GM19023 (cell line): Measurements from ENCODE around the gene BMAL1.

Experiments
- ATAC-seq: cut with Tn5 transposase; IDR thresholded peaks from one replicate; pipeline ENCODE4 v1.9.1; 2021; ENCODE audit warnings: mild to moderate bottlenecking, moderate library complexity; ENCODE audit not compliant: unreplicated experiment

Gene BMAL1

DNA sequence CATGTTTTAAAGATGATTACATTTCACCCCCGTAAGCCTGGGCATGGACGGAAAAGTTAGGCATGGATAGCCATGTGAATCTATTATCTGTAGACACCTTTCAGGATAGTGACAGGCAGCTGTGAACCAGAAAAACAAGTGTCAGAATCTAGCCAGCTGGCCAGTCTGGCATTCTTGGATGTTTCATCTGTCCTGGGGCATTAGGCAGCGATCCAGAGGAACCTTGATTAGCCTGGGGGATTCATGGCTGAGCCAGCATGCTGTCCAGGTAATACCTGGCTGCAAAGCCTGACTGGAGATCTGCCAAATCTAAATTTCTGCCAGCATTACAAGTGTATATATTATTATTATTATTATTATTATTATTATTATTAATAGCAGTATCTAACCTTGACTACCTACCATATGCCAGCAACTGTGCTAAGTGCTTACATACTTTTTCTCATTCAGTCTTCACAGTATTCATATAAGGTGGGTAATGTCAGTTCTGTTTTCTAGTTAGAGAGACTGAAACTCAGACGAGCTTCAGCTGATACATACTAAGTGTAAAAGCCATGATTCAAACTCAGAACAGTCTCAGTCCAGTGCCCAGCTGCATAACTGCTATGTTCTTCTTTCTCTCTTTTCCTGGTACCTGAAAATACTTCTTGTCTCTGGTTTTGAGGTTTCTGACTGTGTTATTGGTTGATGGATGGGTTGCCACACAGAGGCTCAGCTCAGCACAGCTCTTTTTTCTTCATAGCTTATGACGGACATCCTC lies 12.8 kb downstream of the BMAL1 start:
- ATAC-seq: no peak

DNA sequence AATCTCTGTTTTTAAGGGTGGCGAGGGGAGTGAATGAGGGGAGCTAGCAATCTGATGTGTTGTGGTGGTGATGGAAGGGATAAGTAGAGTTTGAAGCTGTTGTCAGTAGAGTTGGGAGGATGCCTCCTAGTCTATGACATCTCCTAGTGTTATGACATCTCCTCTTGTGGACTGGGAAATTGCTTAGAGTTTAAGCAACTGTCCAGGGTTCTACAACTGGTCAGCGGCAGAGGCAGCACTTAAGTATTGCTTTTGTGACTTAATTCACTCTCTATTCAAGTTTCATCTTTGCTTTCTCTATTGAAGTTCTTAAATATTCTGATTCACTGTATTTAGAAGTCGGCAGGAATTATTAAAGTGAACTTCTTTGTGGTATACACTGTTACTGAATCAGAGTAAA lies 13.8 kb downstream of the BMAL1 start:
- ATAC-seq: no peak

DNA sequence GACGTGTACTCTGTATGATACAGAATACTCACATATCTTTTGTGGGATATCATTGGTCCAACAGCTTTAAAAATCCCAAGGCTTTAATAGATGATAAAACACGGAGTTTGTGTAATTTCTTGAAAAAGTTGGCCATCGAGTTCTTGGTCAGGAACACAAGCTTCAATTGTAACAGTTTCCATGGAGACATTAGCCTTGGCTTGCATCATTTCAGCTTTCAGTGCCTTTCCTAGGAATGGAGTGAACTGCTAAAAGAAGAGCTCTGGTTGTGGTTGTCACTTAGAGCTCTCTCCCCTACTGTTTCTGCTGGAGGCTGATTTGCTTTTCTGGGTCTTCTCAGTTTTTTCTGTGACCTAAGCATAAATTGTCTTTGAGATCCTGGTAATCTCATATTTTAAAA lies 14.2 kb downstream of the BMAL1 start:
- no peak for ATAC-seq

DNA sequence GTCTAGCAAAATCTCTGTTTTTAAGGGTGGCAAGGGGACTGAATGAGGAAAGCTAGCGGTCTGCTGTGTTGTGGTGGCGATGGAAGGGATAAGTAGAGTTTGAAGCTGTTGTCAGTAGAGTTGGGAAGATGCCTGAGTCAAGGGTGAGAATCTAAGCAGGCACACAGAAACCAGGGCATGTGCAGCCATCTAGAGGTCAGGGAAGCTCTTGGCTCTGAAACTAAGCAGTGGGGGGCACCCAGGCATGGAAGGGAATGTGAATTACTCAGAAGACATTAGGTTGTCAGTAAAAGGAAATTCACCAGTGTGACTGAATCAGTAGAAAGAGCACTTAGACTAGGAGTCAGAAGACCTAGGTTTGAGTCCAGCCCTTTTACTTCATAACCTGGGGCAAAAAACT lies 15.4 kb downstream of the BMAL1 start:
- ATAC-seq: no peak

DNA sequence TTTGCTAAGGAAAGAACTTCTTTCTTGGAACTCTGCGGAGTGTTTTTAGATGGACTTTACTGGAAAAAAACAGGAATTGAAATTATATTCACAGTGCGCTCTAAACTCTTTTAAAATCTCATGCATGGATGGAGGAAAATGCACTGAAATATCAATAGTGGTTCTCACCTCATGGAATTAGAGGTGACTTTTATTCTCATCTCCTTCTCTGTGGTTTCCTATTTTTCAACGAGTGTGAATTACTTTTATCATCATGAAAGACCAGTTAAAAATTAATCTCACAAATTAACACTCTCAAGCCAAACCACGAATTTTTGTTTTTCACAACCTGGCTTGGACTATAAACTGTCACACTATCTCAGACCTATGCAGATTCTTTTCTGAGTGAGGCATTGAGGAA lies 16.6 kb downstream of the BMAL1 start:
- no peak for ATAC-seq

DNA sequence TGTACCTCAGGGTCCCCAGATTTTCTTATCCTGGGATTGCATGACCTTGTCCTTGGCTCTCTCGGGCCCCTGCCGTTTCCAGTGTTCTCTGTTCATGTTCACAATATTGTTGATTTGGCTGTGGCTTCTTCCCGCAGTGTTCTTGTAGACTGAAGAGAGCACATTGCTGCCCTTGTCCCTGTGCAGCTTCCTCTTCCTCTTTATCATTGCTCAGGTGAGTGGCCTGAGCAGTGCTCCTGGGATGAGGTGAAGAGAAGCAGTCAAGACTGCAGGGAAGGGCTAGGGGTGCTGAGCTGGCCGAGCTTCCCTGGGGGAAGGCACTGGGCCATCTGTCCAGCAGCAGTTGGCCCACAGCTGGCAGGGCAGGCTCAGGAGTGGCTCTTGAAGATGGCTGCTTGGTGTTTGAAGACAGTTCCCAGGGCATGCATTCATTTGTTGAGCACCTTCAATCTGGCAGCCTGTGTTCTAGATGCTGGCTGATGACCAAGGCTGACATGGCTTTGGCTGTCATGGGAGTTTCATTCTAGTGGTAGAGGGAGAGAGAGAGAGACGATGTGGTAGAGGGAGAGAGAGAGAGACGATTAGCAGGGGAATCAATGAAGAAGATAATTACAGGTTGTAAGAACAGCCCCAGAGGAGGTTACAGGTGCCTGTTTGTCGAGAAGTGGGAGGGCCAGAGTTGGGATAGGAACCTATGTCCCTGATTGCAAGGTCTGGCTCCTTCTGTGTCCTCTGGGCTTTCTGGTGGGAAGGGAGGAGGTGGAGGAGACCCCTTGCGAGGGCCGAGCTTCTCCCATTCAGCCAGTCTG lies 17.4 kb downstream of the BMAL1 start:
- ATAC-seq: no peak

DNA sequence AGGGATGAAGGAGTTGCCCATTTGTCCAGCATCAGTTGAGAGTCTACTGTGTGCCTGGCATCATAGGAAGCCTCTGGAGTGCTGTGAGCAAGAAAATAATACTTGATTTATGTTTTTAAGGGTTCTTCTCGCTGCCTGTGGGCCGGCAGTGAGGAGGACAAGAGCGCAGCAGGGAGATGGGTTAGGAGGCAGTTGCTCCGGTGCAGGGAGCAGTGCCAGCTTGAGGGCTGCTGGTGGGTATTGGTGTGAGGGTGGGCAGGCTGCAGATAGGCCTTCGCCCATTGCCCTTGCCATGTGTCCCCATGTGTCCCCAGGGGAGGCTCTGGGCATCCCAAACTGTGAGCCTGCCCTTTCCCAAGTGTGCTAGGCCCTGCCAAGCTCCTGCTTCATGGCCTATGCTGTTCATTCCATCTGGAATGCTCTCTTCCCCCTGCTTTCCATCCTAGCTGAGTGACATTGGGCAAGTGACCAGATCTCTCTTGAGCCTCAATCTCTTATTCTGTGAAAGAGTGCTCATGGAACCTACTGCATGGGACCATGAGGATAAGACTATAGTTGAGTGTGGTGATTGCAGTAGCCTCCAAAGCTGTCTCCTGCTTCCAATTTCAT lies 19.8 kb downstream of the BMAL1 start:
- ATAC-seq: no peak

DNA sequence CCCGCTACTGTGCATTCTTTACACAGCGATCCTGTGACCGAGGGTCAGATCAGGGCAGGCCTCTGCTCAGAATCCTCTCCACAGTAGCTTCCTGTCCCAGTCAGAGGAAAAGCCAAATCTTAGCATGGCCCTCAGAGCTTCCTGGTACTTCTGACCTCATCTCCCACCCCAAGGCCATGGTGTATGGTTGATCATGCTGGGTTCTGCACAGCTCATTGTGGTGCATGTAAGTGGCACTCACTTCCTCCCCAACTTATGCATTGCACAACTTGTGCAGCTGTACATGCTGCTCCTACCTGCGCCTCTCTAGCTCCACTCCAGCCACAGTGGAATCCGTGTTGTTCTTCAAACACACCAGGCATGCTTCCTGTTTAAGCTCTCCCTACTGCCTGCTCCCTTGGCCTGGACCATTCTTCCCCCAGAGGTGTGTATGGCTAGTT lies 20.3 kb downstream of the BMAL1 start:
- ATAC-seq: no peak

DNA sequence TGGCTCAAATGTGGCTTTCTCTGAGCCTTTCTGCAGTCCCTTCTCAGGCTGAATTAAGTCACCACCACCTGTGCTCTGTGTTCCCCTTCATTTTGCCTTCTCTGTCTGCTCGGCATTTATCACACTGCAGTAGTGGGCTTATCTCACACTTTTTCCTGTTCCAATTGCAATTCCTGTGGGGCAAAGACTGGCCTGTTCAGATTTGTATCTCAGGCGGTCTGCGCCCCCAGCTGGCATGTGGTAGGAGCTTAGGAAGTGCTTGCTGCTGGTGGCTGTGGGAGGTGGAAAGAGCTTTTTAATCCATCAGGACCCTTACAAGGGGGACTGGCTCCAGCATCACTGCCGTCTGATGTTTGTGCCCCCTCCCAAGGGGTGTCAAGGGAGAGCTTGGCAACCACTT lies 21.2 kb downstream of the BMAL1 start:
- ATAC-seq: no peak

DNA sequence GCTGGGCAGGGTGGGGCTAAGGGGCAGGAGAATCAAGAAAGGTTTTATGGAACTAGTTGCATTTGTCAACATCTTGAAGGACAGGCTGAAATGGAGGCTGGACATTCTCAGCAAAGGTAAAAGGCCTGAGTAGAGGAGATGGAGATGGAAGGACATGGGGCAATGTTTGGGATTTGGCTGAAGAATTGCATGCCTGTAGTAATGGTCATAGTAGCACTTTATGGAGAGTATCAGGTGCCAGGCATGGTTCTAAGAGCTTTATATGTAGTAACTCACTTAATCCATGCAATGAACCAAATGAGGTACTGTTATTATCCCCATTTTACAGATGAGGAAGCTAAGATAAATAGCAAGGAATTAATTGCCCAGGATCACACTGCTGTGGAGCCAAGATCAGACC lies 23.9 kb downstream of the BMAL1 start:
- ATAC-seq: no peak

DNA sequence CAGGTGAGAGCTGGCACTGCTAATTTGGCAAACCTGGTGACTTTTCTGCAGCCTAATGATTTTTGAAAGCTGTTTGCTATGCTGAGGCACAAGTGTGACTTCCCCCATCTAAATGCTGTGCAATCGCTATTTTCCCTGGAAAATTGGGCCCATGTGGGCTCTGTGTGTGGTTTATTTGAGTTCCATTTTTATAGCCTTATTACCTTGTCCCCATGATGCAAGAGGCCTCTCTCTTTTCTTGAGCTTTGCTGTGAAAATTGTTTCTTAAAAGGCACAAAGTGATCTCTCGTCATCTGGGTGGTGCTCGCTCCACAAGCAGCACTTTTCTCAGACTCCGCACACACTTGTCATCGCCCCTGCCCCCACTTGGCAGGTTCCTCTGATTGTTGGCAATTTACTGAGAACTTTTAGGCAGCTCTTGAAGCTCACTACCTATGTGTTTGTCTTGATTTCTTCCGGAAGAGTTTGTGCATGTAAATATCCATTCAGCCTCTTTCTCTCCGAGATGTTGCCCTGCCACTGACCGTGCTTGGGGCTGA lies 24.9 kb downstream of the BMAL1 start:
- ATAC-seq: no peak

DNA sequence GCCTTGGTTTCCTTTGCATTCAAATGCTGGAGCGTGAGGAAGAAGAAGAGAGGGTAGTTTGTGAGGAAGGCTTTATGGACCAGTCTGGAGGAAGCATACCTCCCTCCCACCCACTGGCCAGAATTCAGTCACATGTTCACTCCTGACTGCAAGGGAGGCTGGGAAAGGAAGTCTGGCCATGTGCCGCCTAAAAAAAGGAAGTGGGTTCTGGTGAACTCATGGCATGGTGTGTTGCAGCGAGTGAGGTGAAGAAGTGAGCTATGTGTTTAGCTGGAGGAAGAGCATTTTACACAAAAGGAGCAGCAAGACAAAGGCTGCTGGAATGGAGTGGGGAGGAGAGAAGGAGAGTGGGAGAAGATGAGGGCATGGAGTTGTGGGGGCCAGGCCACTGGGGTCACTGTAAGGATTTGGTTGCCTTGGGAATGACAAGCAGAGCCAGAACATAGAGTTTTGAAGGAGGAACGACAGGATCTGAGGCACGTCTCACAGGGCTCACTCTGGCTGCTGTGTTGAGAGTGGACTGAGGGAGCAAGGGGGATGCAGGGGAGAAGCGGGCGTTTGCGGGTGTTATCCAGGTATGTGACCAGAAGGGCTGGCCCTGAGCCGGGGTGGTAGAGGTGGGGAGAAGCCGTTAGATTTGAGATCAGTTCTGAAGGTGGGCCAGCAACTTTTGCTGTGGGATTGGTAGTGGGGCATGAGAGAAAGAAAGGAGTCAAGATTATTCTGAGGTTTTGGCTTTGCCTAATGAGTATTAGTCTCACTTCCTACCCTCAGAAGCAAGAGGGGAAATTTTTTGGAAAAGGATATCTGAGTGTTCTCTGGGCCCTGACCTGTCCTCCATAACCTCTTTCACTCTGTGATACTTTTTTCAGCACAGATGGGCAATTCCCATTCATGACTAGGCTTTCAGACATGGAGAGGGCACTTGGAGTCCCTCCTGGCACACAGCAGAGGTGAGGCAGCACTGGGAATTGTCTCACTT lies 26.4 kb downstream of the BMAL1 start:
- ATAC-seq: no peak

DNA sequence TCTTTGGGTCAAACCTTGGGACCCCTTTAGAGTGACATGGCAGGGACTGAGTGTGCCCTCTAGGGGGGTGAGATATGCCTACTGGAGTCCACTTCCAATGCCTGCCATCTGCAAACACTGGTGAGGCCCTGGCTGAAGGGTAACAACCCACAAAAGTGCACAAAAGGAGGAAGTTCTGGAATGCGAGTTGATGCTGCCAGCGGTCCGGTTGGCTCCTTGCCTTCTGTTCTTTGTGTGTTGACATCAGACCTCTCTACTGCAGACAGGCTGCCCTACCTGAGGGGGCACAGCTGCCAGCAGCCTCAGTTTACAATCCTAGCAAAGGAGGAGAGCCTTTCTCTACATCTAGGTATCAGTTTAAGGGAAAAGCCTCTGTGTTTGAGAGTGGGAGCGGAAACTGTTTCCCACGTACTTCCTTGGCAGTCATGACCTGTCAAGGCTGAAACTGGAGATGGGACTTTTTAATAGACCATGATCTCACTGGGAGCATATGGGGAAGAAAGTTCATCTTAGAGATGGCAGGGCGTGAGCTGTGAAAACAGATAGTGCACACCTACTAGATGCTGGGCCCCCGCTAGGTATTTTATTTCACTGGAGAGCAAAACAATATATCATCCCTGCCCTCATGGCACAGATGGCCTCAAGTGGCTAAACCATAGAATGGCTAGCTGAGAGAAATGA lies 27.2 kb downstream of the BMAL1 start:
- no peak for ATAC-seq

DNA sequence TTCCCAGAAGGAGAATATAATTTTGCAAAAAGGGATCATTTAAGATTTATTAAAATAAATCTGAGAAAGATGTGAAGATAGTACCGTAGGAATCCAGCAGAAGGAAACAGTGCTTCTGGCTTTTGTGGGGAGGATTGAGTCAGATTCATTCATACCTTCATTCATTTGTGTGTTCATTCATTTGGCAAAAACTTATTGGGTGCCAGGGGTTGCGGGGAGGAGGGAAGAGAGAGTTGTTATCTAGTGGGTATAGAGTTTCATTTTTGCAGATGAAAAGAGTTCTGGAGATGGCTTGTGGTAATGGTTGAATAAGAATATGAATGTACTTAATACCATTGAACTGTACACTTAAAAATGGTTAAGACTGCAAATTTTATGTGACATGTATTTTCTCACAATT lies 31.1 kb downstream of the BMAL1 start:
- no peak for ATAC-seq

DNA sequence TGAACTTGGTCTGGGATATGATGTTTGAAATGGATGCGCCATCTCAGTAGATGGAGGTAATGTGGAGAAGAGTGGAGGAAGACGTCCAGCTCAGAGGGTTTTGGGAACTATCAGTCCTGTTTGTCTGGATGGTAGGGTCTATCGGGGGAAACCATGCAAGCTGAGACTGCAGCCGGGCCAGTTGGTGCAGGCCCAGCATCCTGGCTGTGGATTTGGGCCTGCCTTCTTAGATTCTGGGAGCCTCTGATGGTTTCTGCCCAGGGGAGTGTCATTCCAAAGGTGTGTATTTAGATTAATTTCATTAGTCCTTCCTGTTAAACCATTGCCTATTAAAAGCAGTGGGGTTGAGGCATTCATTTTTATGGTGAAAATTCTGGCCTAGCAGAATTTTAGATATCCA lies 31.6 kb downstream of the BMAL1 start:
- no peak for ATAC-seq

DNA sequence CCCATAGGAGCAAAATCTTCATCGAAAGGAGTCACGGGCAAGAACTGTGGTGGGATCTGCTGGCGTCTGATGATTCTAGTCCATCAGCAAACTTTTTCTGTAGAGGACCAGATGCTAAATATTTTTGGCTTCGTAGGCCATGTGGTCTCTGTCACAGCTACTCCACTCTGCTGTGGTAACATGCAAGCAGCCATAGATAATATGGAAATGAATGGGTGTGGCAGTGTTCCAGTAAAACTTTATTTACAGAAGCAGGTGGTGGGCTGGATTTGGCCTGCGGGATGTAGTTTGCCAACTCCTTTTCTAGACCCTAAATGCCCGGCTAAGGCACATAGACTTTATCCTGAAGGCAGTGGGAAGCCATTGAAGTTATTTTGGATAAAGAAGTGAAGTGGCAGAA lies 32.9 kb downstream of the BMAL1 start:
- no peak for ATAC-seq

DNA sequence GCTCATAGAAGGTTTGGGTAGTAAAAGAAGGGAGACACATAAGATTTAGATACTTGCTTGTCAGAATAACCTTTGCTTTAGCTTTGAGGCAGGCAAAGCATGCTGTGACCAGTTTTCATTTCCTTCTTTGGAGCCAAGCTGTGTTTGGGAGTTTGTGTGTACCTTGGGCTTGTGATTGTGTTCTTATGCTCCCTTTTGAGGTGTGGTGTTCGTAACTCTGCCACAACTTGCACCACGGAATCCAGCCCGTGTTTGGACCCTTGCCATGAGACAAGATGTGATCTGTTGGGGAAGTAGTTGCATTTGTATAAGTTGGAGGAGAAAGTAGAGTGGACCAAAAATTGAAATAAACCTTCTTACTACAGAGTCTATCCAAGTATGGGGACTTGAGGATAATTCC lies 34.0 kb downstream of the BMAL1 start:
- no peak for ATAC-seq

DNA sequence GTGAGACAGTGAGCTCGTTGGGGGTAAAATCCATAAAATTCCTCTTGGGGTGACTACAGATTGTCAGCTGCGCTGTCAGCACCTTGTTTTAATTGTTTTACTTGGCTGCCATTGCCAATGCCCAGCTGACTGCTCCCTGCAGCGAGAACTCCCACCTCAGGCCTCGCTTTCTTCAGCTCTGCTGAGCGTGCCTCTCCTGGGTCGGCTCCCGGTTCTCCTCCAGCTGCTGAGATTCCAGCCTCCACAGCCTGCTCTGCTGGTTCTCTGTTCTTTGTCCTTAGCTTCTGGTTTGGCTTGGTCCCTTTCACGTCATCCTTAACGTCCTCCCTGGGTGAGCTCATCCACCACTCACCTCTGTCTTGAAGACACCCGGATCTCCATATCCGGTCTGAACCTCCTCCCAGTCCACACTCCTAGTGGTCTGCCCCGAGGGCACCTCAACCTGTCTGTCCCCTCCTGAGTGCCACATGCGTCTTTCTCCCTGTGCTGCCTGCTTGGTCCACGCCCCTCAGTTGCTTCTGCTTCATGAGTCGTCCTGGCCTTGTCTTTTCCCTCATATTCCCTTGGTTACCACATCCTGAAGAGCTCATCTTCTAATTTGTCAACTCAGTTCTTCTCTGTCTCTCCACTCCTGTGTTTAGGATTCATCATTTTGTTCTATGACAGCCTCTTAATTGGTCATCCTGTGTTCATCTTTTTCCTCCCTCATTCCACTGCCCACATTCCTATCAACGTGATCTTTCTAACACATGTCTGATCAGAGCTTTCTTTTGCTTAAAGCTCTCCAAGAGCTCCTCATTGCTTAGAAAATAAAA lies 35.6 kb downstream of the BMAL1 start:
- ATAC-seq: no peak
